Effector memory CD4-positive, alpha-beta T cell (primary cell): ENCODE results near the gene MICAL3.

ENCODE experiments used
- DNase-seq, 3 donors: peaks; one replicate each; pipeline ENCODE4 v3.0.0-alpha.2; 2020
- H3K27ac ChIP-seq: 2 replicates; pipeline ENCODE4 v1.7.0; 2013; ENCODE audit warnings: mild to moderate bottlenecking, low read length, moderate library complexity; ENCODE audit not compliant: insufficient read depth, poor library complexity, severe bottlenecking
- H3K27me3 ChIP-seq: replicated peaks from 2 replicates; pipeline ENCODE4 v1.7.0; 2013; ENCODE audit warnings: mild to moderate bottlenecking, low read length; ENCODE audit not compliant: insufficient read depth, control insufficient read depth, poor library complexity, severe bottlenecking
- H3K36me3 ChIP-seq: 2 replicates; pipeline ENCODE4 v1.7.0; 2013; ENCODE audit warnings: mild to moderate bottlenecking, low read length, moderate library complexity; ENCODE audit not compliant: control insufficient read depth, insufficient read depth
- H3K4me1 ChIP-seq: 2 replicates; pipeline ENCODE4 v1.7.0; 2013; ENCODE audit warnings: low read length, mild to moderate bottlenecking; ENCODE audit not compliant: control insufficient read depth, insufficient read depth, poor library complexity, severe bottlenecking
- H3K4me3 ChIP-seq: 2 replicates; pipeline ENCODE4 v1.7.0; 2013; ENCODE audit warnings: low read length, low read depth, mild to moderate bottlenecking; ENCODE audit not compliant: insufficient read depth, poor library complexity, severe bottlenecking
- H3K9me3 ChIP-seq: 2 replicates; pipeline ENCODE4 v1.7.0; 2013; ENCODE audit warnings: mild to moderate bottlenecking, low read length, moderate library complexity; ENCODE audit not compliant: control insufficient read depth

MICAL3 gene

DNA sequence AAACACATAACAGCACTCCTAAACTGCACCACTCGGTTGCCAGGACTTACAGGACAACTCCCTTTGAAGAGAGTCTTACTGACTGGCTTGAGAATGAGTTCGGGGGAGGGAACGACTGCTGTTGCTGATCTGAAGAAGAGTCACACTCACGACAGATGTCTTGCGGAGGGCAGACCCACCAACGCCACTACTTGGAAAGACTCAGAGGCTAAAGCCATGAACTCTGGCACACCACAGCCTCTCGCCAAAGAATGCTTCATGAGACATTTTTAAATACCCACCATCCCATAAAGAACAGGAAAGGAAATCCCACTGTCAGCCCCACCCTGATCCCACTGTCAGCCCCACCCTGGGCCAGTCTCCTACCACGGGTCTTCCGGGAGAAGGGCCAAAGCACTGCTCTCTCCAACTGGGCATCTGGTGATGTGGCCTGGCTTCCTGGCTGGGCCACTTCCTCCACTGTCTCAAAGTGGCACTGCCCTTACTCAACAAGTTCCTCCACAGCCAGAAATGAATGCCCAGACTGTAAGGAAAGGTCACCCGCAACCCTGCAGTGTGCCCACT lies 73.6 kb downstream of the MICAL3 start:
- Histone ChIP-seq H3K27ac (no peak overlapping the region), H3K36me3 (no peaks in the 10 kb centered on the region), H3K4me1 (no peaks in the 10 kb centered on the region), H3K27me3 (no peaks in the 10 kb centered on the region), H3K9me3 (no peaks in the 10 kb centered on the region), H3K4me3 (no peak overlapping the region)
- no peak for DNase-seq

DNA sequence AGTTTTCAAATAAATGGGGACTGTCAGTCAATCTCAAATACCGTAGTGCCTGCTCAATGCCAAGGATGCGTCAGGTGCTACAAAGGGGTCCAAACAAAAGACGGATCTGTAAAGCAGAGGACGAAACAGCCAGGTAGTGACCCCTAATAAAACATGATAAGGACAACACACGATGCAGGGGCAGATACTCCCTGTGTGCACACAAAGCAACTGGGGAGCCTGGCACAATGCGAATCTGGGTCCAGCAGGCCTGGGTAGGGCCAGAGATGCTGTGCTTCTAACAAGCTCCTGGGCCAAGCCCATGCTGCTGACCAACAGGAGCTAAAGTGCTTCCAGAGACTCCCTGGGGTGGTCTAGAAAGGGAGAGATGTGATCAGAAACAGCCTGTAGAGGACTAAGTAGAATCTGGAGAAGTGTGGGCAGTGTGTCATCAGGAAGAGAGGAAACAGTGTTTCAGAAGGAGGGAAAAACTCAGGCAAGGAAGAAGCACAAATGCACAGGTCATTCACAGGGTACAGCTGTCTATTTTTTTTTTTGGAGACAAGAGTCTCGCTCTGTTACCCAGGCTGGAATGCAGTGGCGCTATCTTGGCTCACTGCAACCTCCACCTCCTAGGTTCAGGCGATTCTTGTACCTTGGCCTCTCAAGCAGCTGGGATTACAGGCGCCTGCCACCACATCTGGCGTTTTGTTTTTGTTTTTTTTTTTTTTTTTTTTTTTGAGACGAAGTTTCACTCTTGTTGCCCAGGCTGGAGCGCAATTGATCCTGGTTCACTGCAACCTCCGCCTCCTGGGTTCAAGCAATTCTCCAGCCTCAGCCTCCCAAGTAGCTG lies 74.5 kb downstream of the MICAL3 start:
- H3K27ac ChIP-seq = no peak overlapping the region
- no peaks in the 10 kb centered on the region for H3K36me3 ChIP-seq
- H3K4me3 ChIP-seq = no peak overlapping the region
- H3K27me3 ChIP-seq = no peaks in the 10 kb centered on the region
- H3K9me3 ChIP-seq = no peaks in the 10 kb centered on the region
- H3K4me1 ChIP-seq = no peaks in the 10 kb centered on the region
- DNase-seq = no peak

DNA sequence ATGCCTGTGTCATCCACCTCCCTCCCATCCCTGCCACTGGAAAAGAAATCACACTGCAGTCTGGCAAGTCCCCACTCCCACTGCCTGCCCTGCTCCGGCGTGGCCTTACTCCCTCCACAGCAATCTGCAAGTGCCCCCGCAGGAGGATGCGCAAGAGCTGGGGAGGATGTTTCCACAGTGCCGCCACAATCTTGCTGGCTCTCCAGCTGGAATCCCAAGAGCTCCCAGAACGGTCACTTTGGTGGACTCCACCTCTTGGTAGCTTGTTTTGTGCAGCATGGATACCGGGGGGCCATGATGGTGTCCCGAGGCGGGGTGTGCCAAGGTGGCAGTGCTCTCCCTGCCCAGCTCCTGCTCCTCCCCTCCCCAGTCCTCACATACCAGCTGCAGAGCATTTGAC lies 76.3 kb downstream of the MICAL3 start:
- Histone ChIP-seq H3K9me3 (no peaks in the 10 kb centered on the region), H3K4me3 (no peak overlapping the region), H3K27ac (no peak overlapping the region), H3K27me3 (no peaks in the 10 kb centered on the region), H3K36me3 (no peaks in the 10 kb centered on the region), H3K4me1 (no peaks in the 10 kb centered on the region)
- no peak for DNase-seq

DNA sequence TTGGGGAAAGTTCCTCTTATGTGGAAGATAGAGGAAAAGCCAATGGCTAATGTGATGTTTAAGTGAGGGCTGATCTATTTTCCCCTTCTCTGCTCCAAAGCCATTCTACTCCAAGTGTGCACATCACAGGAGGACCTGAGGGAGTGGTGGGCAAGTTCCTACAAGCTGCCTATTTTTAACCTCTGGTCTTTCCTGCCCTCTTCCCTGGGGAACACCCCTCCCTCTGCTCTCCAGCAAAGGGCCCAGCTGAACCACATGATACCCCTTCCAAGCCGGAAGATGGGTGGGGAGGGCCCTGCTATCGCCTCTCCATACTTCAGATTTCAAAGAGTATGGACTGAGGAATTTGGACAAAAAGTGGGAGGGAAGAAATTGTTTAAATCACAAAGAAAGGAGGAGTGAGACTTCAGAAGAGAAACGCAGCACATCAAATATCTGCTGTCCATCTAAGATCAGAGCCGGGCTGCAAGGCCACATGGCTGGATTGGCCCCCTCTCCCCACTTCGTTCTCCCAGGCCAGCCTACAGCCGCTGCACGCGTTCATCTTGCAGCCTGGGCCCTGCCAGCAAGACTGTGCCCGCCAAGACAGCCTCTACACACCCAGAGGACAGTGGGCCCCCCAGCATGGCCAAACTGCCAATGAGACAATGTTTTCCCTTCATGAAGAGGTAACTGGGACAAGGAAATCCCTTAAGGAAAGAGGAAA lies 77.5 kb downstream of the MICAL3 start:
- no peak for DNase-seq
- Histone ChIP-seq H3K27me3 (no peaks in the 10 kb centered on the region), H3K4me3 (no peak overlapping the region), H3K4me1 (no peaks in the 10 kb centered on the region), H3K9me3 (no peaks in the 10 kb centered on the region), H3K36me3 (no peaks in the 10 kb centered on the region), H3K27ac (no peak overlapping the region)

DNA sequence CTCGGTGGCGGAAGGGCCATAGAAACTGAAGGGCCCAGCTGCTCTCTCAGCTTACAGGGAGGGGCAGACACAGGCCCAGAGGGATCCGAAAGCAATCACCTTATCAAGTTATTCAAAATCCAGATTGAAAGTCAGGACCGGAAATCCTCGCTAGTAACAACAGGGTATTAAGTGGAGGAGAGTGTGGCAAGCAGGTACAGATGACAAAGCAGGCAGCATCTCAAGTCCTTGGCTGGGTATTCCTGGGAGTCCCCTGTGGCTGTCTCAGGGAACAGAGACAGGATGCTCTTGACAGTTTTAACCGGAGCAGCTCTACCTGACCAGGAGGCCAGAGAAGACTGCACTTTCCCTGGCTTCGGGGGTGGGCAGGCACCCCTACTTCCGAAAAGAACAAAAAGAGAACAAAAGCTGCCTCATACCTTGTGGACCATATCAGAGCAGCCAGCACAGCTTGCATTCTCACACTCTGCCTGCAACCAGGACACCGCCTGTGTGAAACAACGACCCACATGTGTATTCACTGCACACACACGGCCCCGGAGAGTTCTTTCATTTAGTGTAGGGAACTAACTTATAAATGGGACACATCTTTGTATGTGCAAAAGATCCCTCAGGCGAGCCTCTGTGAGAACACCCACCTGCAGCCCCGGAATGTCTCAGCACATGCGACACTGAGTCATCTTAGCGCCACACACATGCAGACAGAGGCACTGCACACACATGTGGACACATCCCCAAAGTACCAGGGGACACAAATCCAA lies 78.3 kb downstream of the MICAL3 start:
- Histone ChIP-seq H3K4me3 (no peak overlapping the region), H3K36me3 (no peaks in the 10 kb centered on the region), H3K4me1 (no peaks in the 10 kb centered on the region), H3K9me3 (no peaks in the 10 kb centered on the region), H3K27ac (no peak overlapping the region), H3K27me3 (no peaks in the 10 kb centered on the region)
- DNase-seq = no peak

DNA sequence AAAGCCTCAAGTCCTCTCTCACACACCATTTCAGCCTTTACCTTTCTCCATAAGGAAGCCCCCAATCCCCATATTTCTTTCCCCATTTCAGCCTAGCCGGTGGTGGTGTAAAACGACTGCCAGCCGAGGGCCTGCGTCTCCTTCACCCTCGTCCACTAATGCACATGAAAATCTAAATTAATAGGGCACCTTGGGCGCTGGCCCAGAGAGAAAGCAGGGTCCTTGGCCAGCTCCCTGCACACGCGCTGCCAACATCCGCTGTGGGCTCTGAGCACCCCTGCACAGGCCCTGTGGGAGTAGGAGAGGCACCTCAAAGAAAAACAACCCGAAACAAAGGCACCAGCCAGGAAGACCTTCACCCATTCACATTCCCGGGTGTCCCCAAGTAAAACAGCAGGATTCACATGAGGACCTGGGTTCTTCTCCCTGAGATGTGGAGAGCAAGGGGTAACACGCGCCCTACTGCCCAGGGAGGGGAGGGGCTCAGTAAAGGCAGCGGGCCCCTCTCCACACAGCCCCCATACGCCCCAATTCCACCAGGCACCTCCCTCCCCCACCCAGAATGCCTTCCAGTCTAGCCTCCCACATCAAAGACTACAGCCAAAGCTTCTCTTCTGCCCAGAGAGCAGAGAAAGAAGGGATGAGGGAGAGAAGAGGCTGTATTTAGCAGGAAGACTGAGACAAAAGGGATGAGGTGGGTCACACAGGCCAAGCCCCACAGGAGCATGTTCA lies 79.0 kb downstream of the MICAL3 start:
- no peaks in the 10 kb centered on the region for H3K27me3 ChIP-seq
- no peak overlapping the region for H3K27ac ChIP-seq
- H3K36me3 ChIP-seq = no peaks in the 10 kb centered on the region
- H3K4me1 ChIP-seq = no peaks in the 10 kb centered on the region
- DNase-seq = no peak
- H3K4me3 ChIP-seq = no peak overlapping the region
- no peaks in the 10 kb centered on the region for H3K9me3 ChIP-seq

DNA sequence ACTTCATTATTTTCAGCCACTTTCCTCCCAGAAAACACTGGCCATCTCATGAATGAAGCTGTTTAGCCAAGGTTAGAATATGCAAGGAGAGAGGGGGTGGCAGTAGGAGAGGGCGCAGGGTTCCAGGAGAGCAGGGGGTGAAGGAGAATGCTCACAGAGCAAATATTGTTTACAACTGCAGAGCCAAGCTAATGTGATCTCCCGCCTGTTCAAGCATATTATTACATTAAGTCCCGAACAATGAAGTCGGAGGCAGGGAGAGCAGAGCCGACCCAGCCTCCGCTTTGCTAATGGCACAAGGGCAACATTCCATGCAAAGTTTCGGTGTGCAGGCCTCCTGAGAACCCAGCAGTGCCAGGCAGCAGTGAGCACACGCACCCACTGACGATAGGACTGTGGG lies 80.1 kb downstream of the MICAL3 start:
- no peaks in the 10 kb centered on the region for H3K9me3 ChIP-seq
- no peak overlapping the region for H3K4me3 ChIP-seq
- no peaks in the 10 kb centered on the region for H3K27me3 ChIP-seq
- no peaks in the 10 kb centered on the region for H3K4me1 ChIP-seq
- no peak overlapping the region for H3K27ac ChIP-seq
- no peak for DNase-seq
- no peaks in the 10 kb centered on the region for H3K36me3 ChIP-seq

DNA sequence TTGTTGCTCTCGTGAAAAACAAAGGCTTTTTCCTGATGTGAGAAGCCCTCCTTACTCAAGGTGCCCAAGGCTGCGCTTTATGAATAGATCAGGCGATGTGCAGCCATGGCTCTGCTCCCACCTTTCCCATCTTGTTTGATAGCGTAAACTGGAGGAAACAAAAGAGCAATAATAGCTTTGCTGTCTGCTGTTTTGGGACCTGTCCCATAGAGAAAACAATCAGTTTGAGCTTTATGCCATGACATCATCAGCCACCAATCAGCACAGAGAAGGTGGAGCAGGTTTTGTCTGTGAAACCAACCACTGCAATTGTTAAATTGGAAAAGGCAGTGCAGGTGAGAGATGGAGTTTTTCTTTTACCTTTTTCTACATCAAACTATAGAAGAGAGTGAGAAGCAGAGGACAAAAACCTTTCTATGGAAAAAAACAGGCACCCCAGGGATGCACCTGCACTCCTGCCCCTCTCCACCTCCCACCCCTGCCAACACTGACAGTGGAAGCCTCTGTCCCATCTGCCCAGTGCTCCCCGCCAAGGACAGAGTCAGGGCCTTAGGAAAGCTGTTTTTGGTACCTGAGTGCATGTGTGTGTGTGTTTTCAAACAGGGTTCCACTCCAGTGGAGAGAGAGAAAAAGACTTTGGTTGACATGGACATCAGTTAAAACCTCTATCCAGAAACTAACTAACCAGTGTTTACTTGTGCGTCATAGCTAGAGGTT lies 80.7 kb downstream of the MICAL3 start:
- H3K27me3 ChIP-seq = no peaks in the 10 kb centered on the region
- H3K36me3 ChIP-seq = no peaks in the 10 kb centered on the region
- no peak overlapping the region for H3K4me3 ChIP-seq
- H3K9me3 ChIP-seq = no peaks in the 10 kb centered on the region
- H3K27ac ChIP-seq = no peak overlapping the region
- no peaks in the 10 kb centered on the region for H3K4me1 ChIP-seq
- no peak for DNase-seq

DNA sequence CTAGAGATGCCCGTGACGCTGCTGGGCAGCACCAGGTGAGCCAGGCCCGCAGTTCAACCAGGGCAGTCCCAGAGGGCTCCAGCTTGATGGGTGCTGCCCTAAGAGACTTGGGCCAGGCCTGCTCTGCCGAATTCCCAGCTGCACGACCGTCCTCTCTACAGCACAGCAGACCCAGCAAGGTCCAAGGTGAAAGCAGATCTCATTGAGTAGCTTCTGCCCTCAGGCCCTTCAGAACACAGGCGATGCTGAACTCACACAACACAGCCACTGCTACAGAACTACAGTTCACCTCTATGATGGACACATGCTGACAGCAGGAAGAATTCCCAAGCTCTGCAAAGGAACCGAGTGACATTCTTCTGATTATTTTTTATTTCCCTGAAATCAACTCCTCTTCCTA lies 81.6 kb downstream of the MICAL3 start:
- Histone ChIP-seq H3K4me3 (no peak overlapping the region), H3K4me1 (no peaks in the 10 kb centered on the region), H3K9me3 (no peaks in the 10 kb centered on the region), H3K27ac (no peak overlapping the region), H3K36me3 (no peaks in the 10 kb centered on the region), H3K27me3 (no peaks in the 10 kb centered on the region)
- DNase-seq = no peak
